Stomach (tissue), 9 donors: ENCODE results near the gene GABRB1. TPM values are rescaled to one million over a fixed set of nuclear protein-coding genes. Genes with fewer than 3 reads are reported as not detected.

ENCODE experiments used
- DNase-seq, 2 donors: peaks; one replicate each; pipeline versions ENCODE4 v3.0.0 to v3.0.0-alpha.2; 2013 to 2019
- H3K27ac ChIP-seq, 5 donors: fragments of 200-600 bp in 4 of 5; sonication (generic) in 4 of 5; one replicate each; pipeline ENCODE4 v1.5.1; 2013 to 2019; ENCODE audit warnings: mild to moderate bottlenecking in 1 of 5, moderate library complexity in 1 of 5
- H3K27me3 ChIP-seq, 3 donors: fragments of 200-600 bp; sonication (generic); one replicate each; pipeline ENCODE4 v1.5.1; 2017 to 2019; ENCODE audit warnings: mixed run types in 1 of 3
- H3K36me3 ChIP-seq, 4 donors: fragments of 200-600 bp; sonication (generic); 1 replicate in 3 of 4; 2 replicates in 1 of 4; pipeline ENCODE4 v1.5.1; 2016 to 2019
- H3K4me1 ChIP-seq, 4 donors: fragments of 200-600 bp; sonication (generic); one replicate each; pipeline ENCODE4 v1.5.1; 2016 to 2019
- H3K4me3 ChIP-seq, 4 donors: fragments of 200-600 bp; sonication (generic) in 3 of 4; one replicate each; pipeline ENCODE4 v1.5.1; 2016 to 2019; ENCODE audit warnings: mild to moderate bottlenecking in 1 of 4
- H3K9me3 ChIP-seq, 4 donors: fragments of 200-600 bp; sonication (generic); one replicate each; pipeline ENCODE4 v1.5.1; 2016 to 2019
- EP300 ChIP-seq: sonication (generic); formaldehyde crosslinking; IDR thresholded peaks from one replicate; pipeline ENCODE4 v1.6.1; 2017; ENCODE audit warnings: antibody characterized with exemption
- POLR2A ChIP-seq, 4 donors: fragments of 450-650 bp; IDR thresholded peaks; one replicate each; pipeline ENCODE4 v1.6.1; 2016; ENCODE audit warnings: antibody characterized with exemption in 4 of 4, control low read depth in 2 of 4, mild to moderate bottlenecking in 1 of 4, moderate library complexity in 1 of 4
- POLR2AphosphoS5 ChIP-seq, 3 donors: sonication (generic); formaldehyde crosslinking; IDR thresholded peaks; one replicate each; pipeline ENCODE4 v1.6.1; 2016; ENCODE audit warnings: antibody characterized with exemption in 3 of 3
- WGBS, 5 donors: extraction: QIAGEN DNeasy Blood & Tissue Kit in 3 of 5; methylation state at CpG; one replicate each; pipeline versions ENCODE4 v1.1.5 to v1.1.7; 2013 to 2018; 5-methylcytosine and 5-hydroxymethylcytosine counted together
- intact Hi-C: fragments of 100-400 bp; cut with DNase I; formaldehyde crosslinking; loops from one replicate; pipeline ENCODE4 v1.15.1; 2023; ENCODE audit warnings: low total_unique reads
- polyA plus RNA-seq, 3 donors: library from polyadenylated mRNA; stranded (reverse); fragments of 200-250 nt; gene quantifications; one replicate each; pipeline ENCODE4 v1.2.3, GENCODE V29; 2013
- total RNA-seq, 5 donors: library from RNA; depleted of rRNA; stranded (reverse); fragments of >200 nt; gene quantifications; one replicate each; pipeline versions ENCODE4 v1.1.0 to v1.2.3, GENCODE V29; 2014 to 2016
- TF ChIP-seq, protein P1 (sequence below), 7 experiments: fragments of 450-650 bp in 4 of 7; fragments of 200-600 bp in 3 of 7; sonication (generic) in 3 of 7; IDR thresholded peaks; one replicate each; pipeline ENCODE4 v1.5.1; 2016 to 2019; ENCODE audit warnings: antibody characterized with exemption in 7 of 7, control low read depth in 2 of 7, mild to moderate bottlenecking in 1 of 7
- donor health status: healthy with polysubstance abuse.
- donor health status: Bipolar disorder and iron deficiency.
- donor health status: healthy.

Gene GABRB1
- total and polyA plus RNA-seq, 8 donors = 2.8 TPM; not detected in 7

DNA sequence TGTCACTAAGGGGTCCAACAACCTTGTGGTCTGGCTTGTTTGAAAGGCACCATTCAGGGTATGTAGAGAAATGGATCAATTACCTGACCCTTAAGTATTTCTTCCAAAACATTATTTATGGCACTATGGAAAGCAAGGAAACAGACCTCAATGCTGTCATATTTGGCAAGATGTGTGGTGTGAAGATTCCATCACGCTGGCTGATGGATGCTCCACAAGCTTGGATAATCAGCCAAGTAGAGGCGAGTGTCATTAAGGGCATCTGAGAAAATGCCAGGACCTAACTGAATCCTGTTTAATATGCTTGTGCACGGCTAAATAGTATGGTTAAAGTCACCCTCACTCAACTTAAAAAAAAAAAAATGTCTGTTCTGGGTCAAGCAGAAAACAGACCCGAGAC is 311.4 kb downstream of the GABRB1 start:
- no peak overlapping the region for H3K4me3 ChIP-seq
- DNase-seq = no peak
- H3K4me1 ChIP-seq = no peaks in the 10 kb centered on the region
- no peaks in the 10 kb centered on the region for H3K9me3 ChIP-seq
- H3K27ac ChIP-seq = no peak overlapping the region
- intact Hi-C loops = no loop called here
- TF ChIP-seq, protein P1, sequence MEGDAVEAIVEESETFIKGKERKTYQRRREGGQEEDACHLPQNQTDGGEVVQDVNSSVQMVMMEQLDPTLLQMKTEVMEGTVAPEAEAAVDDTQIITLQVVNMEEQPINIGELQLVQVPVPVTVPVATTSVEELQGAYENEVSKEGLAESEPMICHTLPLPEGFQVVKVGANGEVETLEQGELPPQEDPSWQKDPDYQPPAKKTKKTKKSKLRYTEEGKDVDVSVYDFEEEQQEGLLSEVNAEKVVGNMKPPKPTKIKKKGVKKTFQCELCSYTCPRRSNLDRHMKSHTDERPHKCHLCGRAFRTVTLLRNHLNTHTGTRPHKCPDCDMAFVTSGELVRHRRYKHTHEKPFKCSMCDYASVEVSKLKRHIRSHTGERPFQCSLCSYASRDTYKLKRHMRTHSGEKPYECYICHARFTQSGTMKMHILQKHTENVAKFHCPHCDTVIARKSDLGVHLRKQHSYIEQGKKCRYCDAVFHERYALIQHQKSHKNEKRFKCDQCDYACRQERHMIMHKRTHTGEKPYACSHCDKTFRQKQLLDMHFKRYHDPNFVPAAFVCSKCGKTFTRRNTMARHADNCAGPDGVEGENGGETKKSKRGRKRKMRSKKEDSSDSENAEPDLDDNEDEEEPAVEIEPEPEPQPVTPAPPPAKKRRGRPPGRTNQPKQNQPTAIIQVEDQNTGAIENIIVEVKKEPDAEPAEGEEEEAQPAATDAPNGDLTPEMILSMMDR (IDR thresholded peaks at IDR 0.05) = no peak
- TF ChIP-seq POLR2AphosphoS5 (IDR thresholded peaks at IDR 0.05) (no peak), EP300 (no peak), POLR2A (IDR thresholded peaks at IDR 0.05) (no peak)
- no peaks in the 10 kb centered on the region for H3K27me3 ChIP-seq
- no peaks in the 10 kb centered on the region for H3K36me3 ChIP-seq
- 61 to 81% (median 69%) methylated on average over 4 of the region's 4 CpGs for WGBS, 5 donors

DNA sequence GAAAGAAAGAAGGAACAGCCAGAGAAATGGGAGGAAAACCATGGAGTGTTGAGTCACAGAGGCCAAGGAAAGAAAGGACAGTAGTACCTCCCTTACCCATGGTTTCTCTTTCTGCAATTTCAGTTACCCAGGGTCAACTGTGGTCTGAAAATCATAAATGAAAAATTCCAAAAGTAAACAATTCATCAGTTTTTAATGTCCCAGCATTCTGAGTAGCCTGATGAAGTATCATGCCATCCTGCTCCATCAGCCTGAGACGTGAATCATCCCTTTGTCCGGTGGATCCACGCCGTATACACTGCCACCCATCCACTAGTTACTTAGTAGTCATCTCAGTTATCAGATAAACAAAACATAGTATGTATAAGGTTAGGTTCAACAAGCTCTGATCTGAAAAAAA is 318.0 kb downstream of the GABRB1 start:
- H3K4me3 ChIP-seq = no peak overlapping the region
- H3K4me1 ChIP-seq = no peaks in the 10 kb centered on the region
- 85 to 91% (median 90%) methylated on average over 4 of the region's 4 CpGs for WGBS, 5 donors
- H3K27ac ChIP-seq = no peak overlapping the region
- H3K27me3 ChIP-seq = no peaks in the 10 kb centered on the region
- H3K36me3 ChIP-seq = no peaks in the 10 kb centered on the region
- intact Hi-C loops = no loop called here
- no peaks in the 10 kb centered on the region for H3K9me3 ChIP-seq
- TF ChIP-seq EP300 = no peak
- TF ChIP-seq, protein P1 (IDR thresholded peaks at IDR 0.05) = no peak
- no peak for TF ChIP-seq POLR2A (IDR thresholded peaks at IDR 0.05)
- TF ChIP-seq POLR2AphosphoS5 (IDR thresholded peaks at IDR 0.05) = no peak
- DNase-seq = no peak

DNA sequence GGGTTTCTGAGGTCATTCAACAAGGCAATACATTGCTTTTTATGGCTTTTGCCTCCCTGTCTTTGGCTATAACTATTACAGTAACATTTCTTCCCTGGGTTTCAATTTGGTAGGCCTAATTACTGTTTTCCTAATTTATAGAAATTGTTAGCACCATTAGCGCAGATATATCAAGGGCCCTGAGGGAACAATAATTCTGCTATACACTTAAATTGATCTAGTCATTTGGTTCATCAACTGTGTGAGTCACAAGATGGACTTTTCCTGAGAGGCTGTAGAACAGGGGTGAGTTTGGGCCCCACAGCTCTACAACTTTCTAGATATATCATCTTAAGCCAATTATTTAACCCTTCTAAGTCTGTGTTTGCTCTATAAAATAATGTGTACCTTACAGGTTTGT is 324.2 kb downstream of the GABRB1 start:
- Histone ChIP-seq H3K27ac (no peak overlapping the region), H3K4me1 (no peaks in the 10 kb centered on the region), H3K9me3 (no peaks in the 10 kb centered on the region), H3K36me3 (no peaks in the 10 kb centered on the region), H3K4me3 (no peak overlapping the region), H3K27me3 (no peaks in the 10 kb centered on the region)
- WGBS, 5 donors = 96 to 100% (median 97%) methylated on average over 1 of the region's 1 CpG
- TF ChIP-seq, protein P1 (IDR thresholded peaks at IDR 0.05) = no peak
- TF ChIP-seq EP300 = no peak
- no peak for TF ChIP-seq POLR2AphosphoS5 (IDR thresholded peaks at IDR 0.05)
- no peak for TF ChIP-seq POLR2A (IDR thresholded peaks at IDR 0.05)
- intact Hi-C loops = no loop called here
- no peak for DNase-seq

DNA sequence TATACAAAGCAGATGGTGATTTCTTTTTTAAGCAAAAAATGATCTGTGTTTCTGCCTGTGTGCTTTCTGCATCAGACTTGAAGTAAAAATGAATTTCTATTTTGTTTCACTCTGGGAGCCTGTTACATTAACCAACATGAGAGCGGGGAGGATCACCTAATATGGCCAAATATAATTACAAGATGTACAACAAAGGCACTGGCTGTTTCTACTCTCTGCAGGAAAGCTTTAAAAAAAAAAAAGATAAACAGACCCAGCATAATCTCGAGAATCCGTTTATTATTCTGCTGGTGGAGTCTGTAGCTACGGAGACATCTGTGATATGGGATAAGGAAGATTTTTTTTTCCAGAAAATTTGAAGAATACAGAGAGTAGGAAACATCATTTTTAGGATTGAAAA is 328.5 kb downstream of the GABRB1 start:
- TF ChIP-seq, protein P1 (IDR thresholded peaks at IDR 0.05) = no peak
- no peak for TF ChIP-seq EP300
- no peak for TF ChIP-seq POLR2AphosphoS5 (IDR thresholded peaks at IDR 0.05)
- TF ChIP-seq POLR2A (IDR thresholded peaks at IDR 0.05) = no peak

More for the DNA sequence above, 328.5 kb downstream of the GABRB1 start:
- Histone ChIP-seq H3K4me1 (no peaks in the 10 kb centered on the region), H3K4me3 (no peak overlapping the region), H3K9me3 (no peaks in the 10 kb centered on the region), H3K27me3 (no peaks in the 10 kb centered on the region), H3K36me3 (no peaks in the 10 kb centered on the region), H3K27ac (no peak overlapping the region)
- 43 to 52% (median 48%) methylated on average over 4 of the region's 4 CpGs for WGBS, 5 donors
- DNase-seq = no peak
- intact Hi-C loops = no loop called here
